H9 (cell line): ENCODE data around the gene RASGRF1. TPM values are rescaled to one million over a fixed set of nuclear protein-coding genes. Genes with fewer than 3 reads are reported as not detected.
"Not testable (repeated sequence)": the region's sequence is repeated elsewhere in the genome, so short reads cannot be mapped to it uniquely, and the experiment has no call there.

Experiments
- DNase-seq: peaks from one replicate; pipeline ENCODE4 v3.0.0-alpha.2; 2017
- H2AFZ ChIP-seq: one replicate; pipeline ENCODE4 v1.6.1; 2013; ENCODE audit warnings: mild to moderate bottlenecking, low read length, control low read depth, moderate library complexity
- H2AK5ac ChIP-seq: 2 replicates; pipeline ENCODE4 v1.6.1; 2013; ENCODE audit warnings: low read length, control low read depth, mixed read lengths; ENCODE audit not compliant: insufficient read length
- H2BK120ac ChIP-seq: one replicate; pipeline ENCODE4 v1.6.1; 2013; ENCODE audit warnings: low read depth, mild to moderate bottlenecking, low read length, control low read depth, inconsistent platforms; ENCODE audit not compliant: poor library complexity, severe bottlenecking
- H2BK12ac ChIP-seq: 2 replicates; pipeline ENCODE4 v1.6.1; 2013; ENCODE audit warnings: low read length, control low read depth, mixed read lengths, low read depth; ENCODE audit not compliant: insufficient read length
- H2BK15ac ChIP-seq: 2 replicates; pipeline ENCODE4 v1.6.1; 2013; ENCODE audit warnings: low read depth, low read length, control low read depth
- H2BK20ac ChIP-seq: one replicate; pipeline ENCODE4 v1.6.1; 2013; ENCODE audit warnings: low read depth, mild to moderate bottlenecking, low read length, control low read depth, inconsistent platforms; ENCODE audit not compliant: poor library complexity, severe bottlenecking
- H2BK5ac ChIP-seq: 2 replicates; pipeline ENCODE4 v1.6.1; 2013; ENCODE audit warnings: low read length, control low read depth, mixed read lengths; ENCODE audit not compliant: insufficient read length
- H3K14ac ChIP-seq: 2 replicates; pipeline ENCODE4 v1.6.1; 2013; ENCODE audit warnings: low read length, control low read depth; ENCODE audit not compliant: insufficient read depth
- H3K18ac ChIP-seq: 2 replicates; pipeline ENCODE4 v1.6.1; 2013; ENCODE audit warnings: low read depth, mild to moderate bottlenecking, mixed read lengths, low read length, control low read depth; ENCODE audit not compliant: insufficient read length
- H3K23ac ChIP-seq: 2 replicates; pipeline ENCODE4 v1.6.1; 2013; ENCODE audit warnings: low read length, control low read depth, mixed read lengths, low read depth; ENCODE audit not compliant: insufficient read length
- H3K23me2 ChIP-seq: 2 replicates; pipeline ENCODE4 v1.6.1; 2013; ENCODE audit warnings: low read depth, mild to moderate bottlenecking, mixed read lengths, low read length, control low read depth; ENCODE audit not compliant: insufficient read length, poor library complexity, severe bottlenecking
- H3K27ac ChIP-seq: 2 replicates; pipeline ENCODE4 v1.5.1; 2013; ENCODE audit warnings: low read length, control low read depth, mixed read lengths, low read depth; ENCODE audit not compliant: insufficient read length
- H3K27me3 ChIP-seq: 2 replicates; pipeline ENCODE4 v1.6.1; 2013; ENCODE audit warnings: low read length, control low read depth, inconsistent platforms; ENCODE audit not compliant: insufficient read depth
- H3K4ac ChIP-seq: 2 replicates; pipeline ENCODE4 v1.6.1; 2013; ENCODE audit warnings: low read depth, mild to moderate bottlenecking, control low read depth, inconsistent platforms, low read length, moderate library complexity
- H3K4me1 ChIP-seq: 2 replicates; pipeline ENCODE4 v1.6.1; 2013; ENCODE audit warnings: low read length, control low read depth, inconsistent platforms; ENCODE audit not compliant: insufficient read depth
- H3K4me2 ChIP-seq: 2 replicates; pipeline ENCODE4 v1.6.1; 2013; ENCODE audit warnings: low read length, control low read depth, mixed read lengths; ENCODE audit not compliant: insufficient read length, insufficient read depth
- H3K56ac ChIP-seq: 2 replicates; pipeline ENCODE4 v1.6.1; 2013; ENCODE audit warnings: low read depth, mild to moderate bottlenecking, mixed read lengths, low read length, control low read depth; ENCODE audit not compliant: insufficient read length
- H3K79me1 ChIP-seq: 2 replicates; pipeline ENCODE4 v1.6.1; 2013; ENCODE audit warnings: low read depth, mild to moderate bottlenecking, moderate library complexity, low read length, control low read depth, inconsistent platforms; ENCODE audit not compliant: insufficient read depth, poor library complexity, severe bottlenecking
- H3K79me2 ChIP-seq: 2 replicates; pipeline ENCODE4 v1.6.1; 2013; ENCODE audit warnings: low read length, control low read depth, inconsistent platforms; ENCODE audit not compliant: insufficient read depth
- H3K9ac ChIP-seq: 2 replicates; pipeline ENCODE4 v1.6.1; 2013; ENCODE audit warnings: low read length, control low read depth, mixed read lengths; ENCODE audit not compliant: insufficient read length; ENCODE audit errors: extremely low read depth
- H3K9me3 ChIP-seq: one replicate; pipeline ENCODE4 v1.6.1; 2013; ENCODE audit warnings: low read depth, low read length, inconsistent platforms; ENCODE audit not compliant: control insufficient read depth
- H3T11ph ChIP-seq: one replicate; pipeline ENCODE4 v1.6.1; 2013; ENCODE audit warnings: mild to moderate bottlenecking, low read length, control low read depth, inconsistent platforms
- H4K20me1 ChIP-seq: one replicate; pipeline ENCODE4 v1.6.1; 2013; ENCODE audit not compliant: control insufficient read depth, insufficient read length, insufficient read depth
- H4K5ac ChIP-seq: 2 replicates; pipeline ENCODE4 v1.6.1; 2013; ENCODE audit warnings: low read depth, mild to moderate bottlenecking, mixed read lengths, low read length, control low read depth; ENCODE audit not compliant: insufficient read length
- H4K8ac ChIP-seq: replicated peaks from 2 replicates; pipeline ENCODE4 v1.6.1; 2013; ENCODE audit warnings: low read length, control low read depth, mixed read lengths, low read depth; ENCODE audit not compliant: insufficient read length
- H4K91ac ChIP-seq: 2 replicates; pipeline ENCODE4 v1.6.1; 2013; ENCODE audit warnings: low read depth, mild to moderate bottlenecking, moderate library complexity, mixed read lengths, low read length, control low read depth; ENCODE audit not compliant: insufficient read length
- H3K27ac Mint-ChIP-seq, 3 experiments: 2 replicates in 2 of 3; 3 replicates in 1 of 3; pipeline ENCODE4 v1.8.0; 2020 to 2021; ENCODE audit warnings: mixed read lengths in 3 of 3, mild to moderate bottlenecking in 1 of 3, moderate library complexity in 1 of 3
- H3K27me3 Mint-ChIP-seq: 2 replicates; pipeline ENCODE4 v1.8.0; 2021; ENCODE audit warnings: low read depth, mild to moderate bottlenecking, moderate library complexity, mixed read lengths
- H3K36me3 Mint-ChIP-seq, 3 experiments: 2 replicates in 2 of 3; 3 replicates in 1 of 3; pipeline ENCODE4 v1.8.0; 2020 to 2021; ENCODE audit warnings: low read depth in 3 of 3, mixed read lengths in 3 of 3; ENCODE audit not compliant: insufficient read depth in 1 of 3
- H3K4me1 Mint-ChIP-seq, 2 experiments: 2 replicates each; pipeline ENCODE4 v1.8.0; 2020; ENCODE audit warnings: mixed read lengths in 2 of 2
- H3K4me3 Mint-ChIP-seq, 2 experiments: 2 replicates in 1 of 2; 3 replicates in 1 of 2; pipeline ENCODE4 v1.8.0; 2020 to 2021; ENCODE audit warnings: mild to moderate bottlenecking in 2 of 2, mixed read lengths in 2 of 2, moderate library complexity in 1 of 2
- H3K9me3 Mint-ChIP-seq, 2 experiments: 2 replicates in 1 of 2; 3 replicates in 1 of 2; pipeline ENCODE4 v1.8.0; 2020; ENCODE audit warnings: mild to moderate bottlenecking in 2 of 2, mixed read lengths in 2 of 2, moderate library complexity in 1 of 2
- WGBS: extraction: QIAGEN DNeasy Blood & Tissue Kit; methylation state at CpG from one replicate; pipeline ENCODE4 v1.1.7; 2013; ENCODE audit warnings: missing lambda C conversion rate, low lambda C conversion rate, mixed read lengths; ENCODE audit not compliant: insufficient read length; ENCODE audit errors: extremely low coverage; 5-methylcytosine and 5-hydroxymethylcytosine counted together
- total RNA-seq: library from RNA; stranded (reverse); gene quantifications from 2 replicates; pipeline ENCODE4 v1.2.1, GENCODE V29; 2021
- TF ChIP-seq, protein P1 (sequence below): fragments of 200-600 bp; sonication (generic); conservative IDR thresholded peaks from 3 replicates; pipeline ENCODE4 v1.8.0; 2021; ENCODE audit warnings: antibody characterized with exemption, mild to moderate bottlenecking

Gene RASGRF1
- total RNA-seq, 1 experiment from 2014 or later, result 0.48 TPM

DNA sequence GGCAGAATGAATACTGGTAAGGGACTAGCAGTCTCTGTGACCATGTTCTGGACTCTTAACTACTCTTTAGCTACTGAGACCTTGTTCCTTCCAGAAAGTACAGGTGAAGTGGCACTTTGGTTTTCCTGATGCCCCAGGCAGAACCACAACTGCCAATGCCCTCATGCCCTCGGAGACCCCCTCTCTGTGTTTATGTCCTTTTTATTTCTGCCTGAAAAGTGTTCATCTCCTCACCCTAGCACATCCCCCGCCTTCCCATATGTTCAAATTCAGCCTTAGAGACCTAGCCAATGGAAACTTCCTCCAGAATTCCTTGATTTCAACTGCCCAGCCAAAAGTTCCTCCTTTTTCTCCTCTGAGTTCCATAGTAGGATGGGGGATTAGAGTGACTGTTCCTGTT lies 23.3 kb upstream of the RASGRF1 start:
- Histone ChIP-seq H3K14ac (no peak overlapping the region), H2BK20ac (no peak overlapping the region), H4K91ac (no peak overlapping the region), H3K4ac (no peak overlapping the region), H3K23me2 (no peaks in the 10 kb centered on the region), H2BK5ac (no peak overlapping the region), H3K79me2 (no peaks in the 10 kb centered on the region), H3K4me1 (no peaks in the 10 kb centered on the region), H2AK5ac (no peak overlapping the region), H4K5ac (no peak overlapping the region), H3T11ph (no peak overlapping the region), H3K27ac (no peak overlapping the region), H2AFZ (no peak overlapping the region), H3K23ac (no peak overlapping the region), H3K18ac (no peak overlapping the region), H4K8ac (no peak overlapping the region), H3K9ac (no peak overlapping the region), H4K20me1 (no peaks in the 10 kb centered on the region), H3K27me3 (no peaks in the 10 kb centered on the region), H2BK15ac (no peak overlapping the region), H2BK120ac (no peak overlapping the region), H3K4me2 (no peak overlapping the region), H3K56ac (no peak overlapping the region), H2BK12ac (no peak overlapping the region), H3K79me1 (no peaks in the 10 kb centered on the region), H3K9me3 (no peaks in the 10 kb centered on the region)
- Mint-ChIP-seq H3K9me3 (peaks cover 0 to 3% of the 10 kb centered on the region in 2 experiments; a peak in 2 of 5 replicates), H3K4me1 (no peaks in the 10 kb centered on the region), H3K36me3 (no peaks in the 10 kb centered on the region), H3K4me3 (no peak overlapping the region), H3K27ac (no peak overlapping the region), H3K27me3 (peaks cover 34% of the 10 kb centered on the region)
- WGBS, result no CpG with 5 or more reads among the region's 2 CpGs
- TF ChIP-seq, protein P1, sequence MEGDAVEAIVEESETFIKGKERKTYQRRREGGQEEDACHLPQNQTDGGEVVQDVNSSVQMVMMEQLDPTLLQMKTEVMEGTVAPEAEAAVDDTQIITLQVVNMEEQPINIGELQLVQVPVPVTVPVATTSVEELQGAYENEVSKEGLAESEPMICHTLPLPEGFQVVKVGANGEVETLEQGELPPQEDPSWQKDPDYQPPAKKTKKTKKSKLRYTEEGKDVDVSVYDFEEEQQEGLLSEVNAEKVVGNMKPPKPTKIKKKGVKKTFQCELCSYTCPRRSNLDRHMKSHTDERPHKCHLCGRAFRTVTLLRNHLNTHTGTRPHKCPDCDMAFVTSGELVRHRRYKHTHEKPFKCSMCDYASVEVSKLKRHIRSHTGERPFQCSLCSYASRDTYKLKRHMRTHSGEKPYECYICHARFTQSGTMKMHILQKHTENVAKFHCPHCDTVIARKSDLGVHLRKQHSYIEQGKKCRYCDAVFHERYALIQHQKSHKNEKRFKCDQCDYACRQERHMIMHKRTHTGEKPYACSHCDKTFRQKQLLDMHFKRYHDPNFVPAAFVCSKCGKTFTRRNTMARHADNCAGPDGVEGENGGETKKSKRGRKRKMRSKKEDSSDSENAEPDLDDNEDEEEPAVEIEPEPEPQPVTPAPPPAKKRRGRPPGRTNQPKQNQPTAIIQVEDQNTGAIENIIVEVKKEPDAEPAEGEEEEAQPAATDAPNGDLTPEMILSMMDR, result no peak
- DNase-seq, result no peak

DNA sequence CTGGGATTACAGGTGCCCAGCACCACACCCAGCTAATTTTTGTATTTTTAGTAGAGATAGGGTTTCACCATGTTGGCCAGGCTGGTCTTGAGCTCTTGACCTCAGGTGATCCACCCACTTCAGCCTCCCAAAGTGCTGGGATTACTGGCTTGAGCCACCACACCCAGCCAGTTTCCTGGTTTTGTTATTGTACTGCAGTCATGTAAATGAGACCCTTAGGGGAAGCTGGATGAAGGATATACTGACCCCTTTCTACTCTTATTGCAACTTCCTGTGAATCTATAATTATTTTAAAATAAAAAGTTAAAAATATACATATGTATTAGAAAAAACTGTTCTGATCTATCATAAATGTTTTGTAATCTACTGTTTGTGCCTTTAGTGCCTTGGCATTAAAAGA lies 20.8 kb upstream of the RASGRF1 start:
- not testable (repeated sequence) for H3K9ac ChIP-seq, H2BK120ac ChIP-seq, H3K23me2 ChIP-seq, H2AFZ ChIP-seq, H3K56ac ChIP-seq, H2AK5ac ChIP-seq, H3K4me1 ChIP-seq, H3K4me1 Mint-ChIP-seq, H3K18ac ChIP-seq, H3K27ac ChIP-seq, H3K9me3 Mint-ChIP-seq, H2BK15ac ChIP-seq, H3K4me3 Mint-ChIP-seq, H3K23ac ChIP-seq, H3K9me3 ChIP-seq, H3K79me2 ChIP-seq, H3K14ac ChIP-seq, H3K27me3 ChIP-seq, DNase-seq, H4K8ac ChIP-seq, H2BK5ac ChIP-seq, H3T11ph ChIP-seq, H3K79me1 ChIP-seq, H3K4me2 ChIP-seq, H3K36me3 Mint-ChIP-seq, H4K91ac ChIP-seq, H4K5ac ChIP-seq, H4K20me1 ChIP-seq, H3K4ac ChIP-seq, H2BK12ac ChIP-seq, H2BK20ac ChIP-seq, H3K27ac Mint-ChIP-seq
- H3K27me3 Mint-ChIP-seq, result peaks cover 39% of the 10 kb centered on the region
